ENCODE data around the gene RBM8A. TPM values are rescaled to one million over a fixed set of nuclear protein-coding genes. Genes with fewer than 3 reads are reported as not detected.
"Not testable (repeated sequence)": the region's sequence is repeated elsewhere in the genome, so short reads cannot be mapped to it uniquely, and the experiment has no call there.

Gene RBM8A
- total and polyA plus RNA-seq, 9 of the 15 experiments (the other 6 are each of a cell fraction or from before 2014, with no cell fraction given) = 215 to 1,035 (median 291) TPM

- DNase-seq (ENCODE audit: extremely low read depth in 1 of 4, low spot score in 3 of 4); H3K4me3 ChIP-seq; H3K79me2 ChIP-seq (ENCODE audit: control insufficient read depth, insufficient read depth, low read length); H2AFZ ChIP-seq (ENCODE audit: low read depth, low read length); intact Hi-C loops (cut with micrococcal nuclease); in situ Hi-C loops (cut with MboI); H3K27me3 ChIP-seq (ENCODE audit: control insufficient read depth in 2 of 2, insufficient read depth in 2 of 2, low read length in 2 of 2); H3K9me3 ChIP-seq (replicated peaks; ENCODE audit: control insufficient read depth, insufficient read depth, low read depth, low read length); POLR2A ChIA-PET; H3K9ac ChIP-seq (ENCODE audit: insufficient read depth in 1 of 2, low read depth in 2 of 2, low read length in 2 of 2); ATAC-seq; H3K9me1 ChIP-seq (ENCODE audit: control insufficient read depth, insufficient read depth, low read length); H3K27ac ChIP-seq (ENCODE audit: extremely low read depth, low read depth, low read length); FAIRE-seq; BruUV-seq (replicated peaks); H4K20me1 ChIP-seq (replicated peaks; ENCODE audit: control insufficient read depth, insufficient read depth, low read length); TF ChIP-seq PBX2 (CRISPR knock-in tag; IDR thresholded peaks at IDR 0.05; ENCODE audit: low read depth): not testable (repeated sequence)
- WGBS (ENCODE audit: insufficient coverage, low coverage, missing lambda C conversion rate) = 68% methylated on average over 2 of the region's 4 CpGs
- H3K36me3 ChIP-seq (ENCODE audit: control insufficient read depth, insufficient read depth, low read length) = peaks cover 26% of the 10 kb centered on the region; the same call in 2 of the 3 replicates
- TF ChIP-seq PBX2 (tag; conservative IDR thresholded peaks at IDR 0.05; ENCODE audit: low read depth) (0 out of 2 replicates have a peak, but pooled peaks have one; percentile 11), KDM1A (IDR thresholded peaks at IDR 0.05) (peak in 1 of 2 experiments; percentile 53; a peak in 1 of 4 replicates), BCOR (IDR thresholded peaks at IDR 0.05) (peak; percentile 54)
- H3K4me2 ChIP-seq (ENCODE audit: insufficient read depth, low read length) = peak overlapping the region; percentile 93; the same call in 1 of the 2 replicates
- H3K4me1 ChIP-seq (replicated peaks in 1 of 2; ENCODE audit: control insufficient read depth in 2 of 2, insufficient read depth in 2 of 2, low read length in 2 of 2) = peaks cover 7 to 23% of the 10 kb centered on the region in 2 experiments; a peak in 4 of 5 replicates
- CTCF ChIA-PET (ENCODE audit: low intra/inter-chr PET ratio) = interaction anchor here (0.7 kb wide), 1 partner anchor 93 kb away, joined by 3 read pairs; no protein-coding TSS in a partner anchor
Observed at GRCh38 chr1:145920297-145920696, 7.0 kb downstream of the RBM8A start.

Data from K562 (cell line).